Measurements from ENCODE around the gene CEACAM5.
"Not testable (repeated sequence)": the region's sequence is repeated elsewhere in the genome, so short reads cannot be mapped to it uniquely, and the experiment has no call there.

The CEACAM5 gene

GRCh38 chr19:41700381-41701195 lies 7.8 kb upstream of the CEACAM5 start:
- DNase-seq = peak; percentile 2

- peak; percentile 8 for DNase-seq
These were observed 6.9 kb upstream of the CEACAM5 start for GRCh38 chr19:41701401-41702075.

- DNase-seq = no peak
These were observed 6.2 kb upstream of the CEACAM5 start for GRCh38 chr19:41702171-41702651.

- peak; percentile 5 for DNase-seq
These were observed 4.7 kb upstream of the CEACAM5 start for GRCh38 chr19:41703602-41704293.

- DNase-seq = peak; percentile 18
These were observed 2.8 kb upstream of the CEACAM5 start for GRCh38 chr19:41705393-41706174.

GRCh38 chr19:41706741-41707501 lies 1.5 kb upstream of the CEACAM5 start:
- DNase-seq = no peak

- DNase-seq = no peak
These were observed 969 bp upstream of the CEACAM5 start for GRCh38 chr19:41707502-41707812.

- no peak for DNase-seq
These were observed 505 bp upstream of the CEACAM5 start for GRCh38 chr19:41707871-41708371.

- not testable (repeated sequence) for DNase-seq
These were observed 1.1 kb downstream of the CEACAM5 start for GRCh38 chr19:41709516-41709915.

GRCh38 chr19:41709951-41710645 lies 1.7 kb downstream of the CEACAM5 start:
- DNase-seq = no peak

- DNase-seq = no peak
These were observed 3.2 kb downstream of the CEACAM5 start for GRCh38 chr19:41711376-41712261.

- no peak for DNase-seq
These were observed 6.2 kb downstream of the CEACAM5 start for GRCh38 chr19:41714598-41714997.

- no peak for DNase-seq
These were observed 10.3 kb downstream of the CEACAM5 start for GRCh38 chr19:41718761-41719160.

- no peak for DNase-seq
These were observed 11.7 kb downstream of the CEACAM5 start for GRCh38 chr19:41720103-41720502.

GRCh38 chr19:41726493-41726892 lies 18.1 kb downstream of the CEACAM5 start:
- no peak for DNase-seq

GRCh38 chr19:41734156-41734555 lies 25.7 kb downstream of the CEACAM5 start:
- no peak for DNase-seq

GRCh38 chr19:41734585-41734984 lies 26.2 kb downstream of the CEACAM5 start:
- DNase-seq = no peak

- no peak for DNase-seq
These were observed 26.7 kb downstream of the CEACAM5 start for GRCh38 chr19:41735071-41735600.

GRCh38 chr19:41739361-41739760 lies 30.9 kb downstream of the CEACAM5 start:
- no peak for DNase-seq

Data from femur (tissue), 1 donor.